ENCODE results near the gene STK32B.

DNA sequence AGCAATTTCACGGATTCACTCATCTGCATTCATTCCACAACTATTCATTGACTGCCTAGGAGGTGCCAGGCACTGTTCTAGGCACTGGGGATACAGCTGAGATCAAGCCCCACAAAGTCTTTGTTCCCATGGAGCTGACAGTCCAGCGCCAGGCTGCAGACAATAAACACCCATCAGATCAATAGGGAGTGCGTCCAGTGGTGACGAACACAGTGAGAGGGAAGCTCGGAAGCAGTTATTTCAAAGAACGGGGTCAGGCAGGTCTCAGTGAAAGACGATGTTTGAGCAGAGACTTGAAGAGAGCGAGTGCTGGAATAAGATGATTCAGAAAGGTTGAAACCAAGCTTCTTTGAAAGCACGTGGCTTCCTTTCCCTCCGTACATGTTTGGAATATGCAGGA, 489.9 kb downstream of the STK32B start:
- TF ChIP-seq, protein P1, sequence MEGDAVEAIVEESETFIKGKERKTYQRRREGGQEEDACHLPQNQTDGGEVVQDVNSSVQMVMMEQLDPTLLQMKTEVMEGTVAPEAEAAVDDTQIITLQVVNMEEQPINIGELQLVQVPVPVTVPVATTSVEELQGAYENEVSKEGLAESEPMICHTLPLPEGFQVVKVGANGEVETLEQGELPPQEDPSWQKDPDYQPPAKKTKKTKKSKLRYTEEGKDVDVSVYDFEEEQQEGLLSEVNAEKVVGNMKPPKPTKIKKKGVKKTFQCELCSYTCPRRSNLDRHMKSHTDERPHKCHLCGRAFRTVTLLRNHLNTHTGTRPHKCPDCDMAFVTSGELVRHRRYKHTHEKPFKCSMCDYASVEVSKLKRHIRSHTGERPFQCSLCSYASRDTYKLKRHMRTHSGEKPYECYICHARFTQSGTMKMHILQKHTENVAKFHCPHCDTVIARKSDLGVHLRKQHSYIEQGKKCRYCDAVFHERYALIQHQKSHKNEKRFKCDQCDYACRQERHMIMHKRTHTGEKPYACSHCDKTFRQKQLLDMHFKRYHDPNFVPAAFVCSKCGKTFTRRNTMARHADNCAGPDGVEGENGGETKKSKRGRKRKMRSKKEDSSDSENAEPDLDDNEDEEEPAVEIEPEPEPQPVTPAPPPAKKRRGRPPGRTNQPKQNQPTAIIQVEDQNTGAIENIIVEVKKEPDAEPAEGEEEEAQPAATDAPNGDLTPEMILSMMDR (IDR thresholded peaks at IDR 0.05) = no peak
- TF ChIP-seq POLR2A (IDR thresholded peaks at IDR 0.05) = no peak

Data from lower leg skin (tissue), 3 donors.